Erythroblast (primary cell): ENCODE results near the gene PCYT2.
A peak's percentile ranks its signal among the peaks of the same experiment; 100 is the strongest.
"Not testable (repeated sequence)": the region's sequence is repeated elsewhere in the genome, so short reads cannot be mapped to it uniquely, and the experiment has no call there.

Experiments
- DNase-seq, 2 experiments: peaks; one replicate each; lab custom pipeline; 2025; lab: John Stamatoyannopoulos, UW
- GATA1 ChIP-seq: IDR thresholded peaks from 2 replicates; pipeline ENCODE4 v1.6.1; 2011; ENCODE audit warnings: low read depth, mild to moderate bottlenecking, control low read depth, low read length, moderate library complexity
- POLR2A ChIP-seq: IDR thresholded peaks from 2 replicates; pipeline ENCODE4 v1.6.1; 2011; ENCODE audit warnings: mild to moderate bottlenecking, low read length

The PCYT2 gene

DNA sequence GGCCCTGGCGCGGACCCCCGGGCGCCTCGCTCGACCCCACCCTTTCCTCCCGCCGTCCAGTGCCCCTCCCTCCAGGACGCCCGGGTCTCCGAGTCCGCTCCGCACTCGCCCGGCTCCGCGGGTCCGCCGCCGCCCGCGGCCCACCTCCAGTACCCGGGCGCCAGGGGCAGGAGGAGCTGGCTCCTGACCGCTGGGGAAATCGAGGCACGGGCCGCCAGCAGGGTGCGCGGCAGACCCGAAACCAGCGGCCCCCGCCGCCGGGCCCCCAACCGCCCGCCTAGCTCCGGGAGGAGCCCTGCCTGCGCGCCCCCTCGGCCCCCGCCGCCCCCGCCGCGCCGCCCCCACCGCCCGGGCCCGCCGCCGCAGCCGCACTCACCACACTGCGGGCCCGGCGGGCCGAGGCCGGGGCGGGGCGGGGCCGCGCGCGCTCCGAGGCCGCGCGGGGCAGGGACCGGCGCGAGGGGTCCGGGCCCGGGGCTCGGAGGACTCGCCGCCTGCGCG lies 16.0 kb upstream of the PCYT2 start:
- no peak for DNase-seq

DNA sequence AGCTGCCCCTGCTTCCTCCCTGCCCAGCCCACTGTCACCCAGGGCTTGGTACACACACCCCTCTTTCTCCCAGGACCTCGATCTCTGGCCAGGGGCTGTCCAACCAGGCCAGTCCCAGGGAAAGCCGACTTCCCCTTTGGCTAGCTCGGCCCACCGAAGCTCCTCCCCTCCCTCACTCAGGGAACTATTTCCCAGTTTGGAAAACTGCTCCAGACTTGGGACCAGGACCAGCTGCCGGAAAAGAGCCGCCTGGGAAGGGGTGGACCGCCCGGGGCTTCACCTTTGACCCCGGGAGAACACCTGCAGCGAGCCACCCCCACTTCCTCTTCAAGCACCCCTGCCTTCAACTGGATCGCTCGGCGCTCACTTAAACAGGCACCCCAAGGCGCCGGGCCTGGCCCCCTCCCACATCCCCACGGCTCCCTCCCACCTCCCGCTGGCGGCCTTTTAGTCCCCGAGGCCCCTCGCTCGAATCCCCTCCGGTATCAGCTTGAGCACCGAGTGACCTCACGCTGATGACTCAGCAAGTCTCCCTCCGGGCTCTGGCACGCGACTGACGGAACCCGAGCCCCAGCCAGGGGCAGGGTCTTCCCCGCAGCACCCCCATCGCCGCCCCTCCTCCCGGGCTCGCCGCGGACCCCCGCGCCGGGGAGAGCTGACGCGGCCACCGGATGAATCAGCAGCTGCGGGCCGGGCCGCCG lies 15.4 kb upstream of the PCYT2 start:
- peak; percentile 87 to 92 for DNase-seq
- TF ChIP-seq POLR2A = peak; percentile 37
- no peak for TF ChIP-seq GATA1

More for the DNA sequence above, 16.0 kb upstream of the PCYT2 start:
- TF ChIP-seq POLR2A (no peak), GATA1 (no peak)

DNA sequence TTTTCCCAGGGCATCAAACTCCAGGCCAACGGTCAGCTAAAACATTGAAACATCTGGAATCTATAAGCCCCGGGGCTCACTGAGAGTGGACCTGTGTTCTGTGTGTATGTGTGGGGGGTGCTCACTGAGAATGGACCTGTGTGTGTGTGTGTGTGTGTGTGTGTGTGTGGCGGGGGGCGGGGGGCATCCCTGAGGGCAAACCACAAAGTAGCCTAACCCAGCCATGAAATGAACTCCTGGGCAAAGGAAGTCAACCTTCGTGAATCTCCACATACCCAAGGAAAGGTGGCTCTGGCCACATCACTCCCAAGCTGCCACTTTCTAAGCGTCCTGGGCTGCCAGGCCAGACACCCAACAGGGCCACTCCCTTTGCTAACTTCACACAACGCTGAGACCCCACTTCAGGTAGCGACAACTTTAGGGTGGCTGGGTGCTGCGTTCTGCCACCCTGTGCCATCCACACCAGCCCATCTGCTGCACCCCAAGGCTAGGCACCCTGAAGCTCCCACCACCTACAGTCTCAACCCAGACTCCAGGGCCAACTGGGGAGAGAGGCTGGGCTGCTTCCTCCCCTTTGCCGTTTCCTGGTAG lies 14.8 kb upstream of the PCYT2 start:
- DNase-seq = no peak
- TF ChIP-seq POLR2A (no peak), GATA1 (no peak)

DNA sequence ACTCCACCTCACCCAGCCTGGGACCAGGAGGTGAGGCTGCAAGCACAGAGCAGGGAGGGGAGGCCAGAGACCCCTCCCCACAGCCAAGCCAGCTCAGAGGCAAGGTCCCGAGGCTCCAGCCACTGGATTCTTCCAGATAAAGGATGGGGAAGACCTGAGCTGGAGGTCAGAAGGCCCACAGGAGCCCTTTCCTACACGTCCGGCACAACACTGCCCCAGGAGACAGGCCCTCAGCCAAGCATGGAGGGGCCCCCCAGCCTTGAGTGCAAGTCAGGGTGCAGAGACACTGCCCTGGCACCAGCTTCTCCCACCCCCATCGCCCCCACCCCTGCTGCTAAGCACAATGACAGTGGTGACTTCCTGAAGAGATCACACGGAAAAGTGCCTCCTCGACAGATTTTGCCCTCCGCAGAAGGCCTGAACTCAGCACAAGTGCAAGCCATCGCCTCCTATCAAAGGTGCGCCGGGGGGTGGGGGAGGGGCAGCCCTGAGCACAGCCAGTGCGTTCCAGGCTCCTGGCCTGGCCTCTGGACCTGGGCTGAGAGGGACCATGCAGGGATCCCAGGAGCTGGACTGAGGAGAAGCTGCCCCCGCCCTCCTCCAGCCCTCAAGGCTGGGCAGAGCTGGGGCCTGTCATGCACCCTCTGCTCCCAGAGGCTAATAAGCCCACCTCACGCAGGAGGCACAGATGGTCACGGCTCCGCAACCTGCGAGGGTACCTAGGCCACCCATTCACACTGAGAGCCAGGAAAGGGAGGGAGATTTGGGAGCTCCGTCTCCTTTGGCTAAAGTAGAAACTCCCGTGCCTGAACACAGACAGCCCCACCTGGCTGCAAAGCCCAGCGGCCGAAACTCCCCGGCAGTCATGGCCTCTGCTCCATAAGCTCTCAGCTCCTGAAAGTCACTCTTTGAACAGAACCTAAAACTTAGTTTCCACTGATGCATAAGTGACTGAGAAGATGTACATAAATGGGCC lies 13.6 kb upstream of the PCYT2 start:
- TF ChIP-seq POLR2A (no peak), GATA1 (no peak)
- peak; percentile 39 to 56 for DNase-seq

DNA sequence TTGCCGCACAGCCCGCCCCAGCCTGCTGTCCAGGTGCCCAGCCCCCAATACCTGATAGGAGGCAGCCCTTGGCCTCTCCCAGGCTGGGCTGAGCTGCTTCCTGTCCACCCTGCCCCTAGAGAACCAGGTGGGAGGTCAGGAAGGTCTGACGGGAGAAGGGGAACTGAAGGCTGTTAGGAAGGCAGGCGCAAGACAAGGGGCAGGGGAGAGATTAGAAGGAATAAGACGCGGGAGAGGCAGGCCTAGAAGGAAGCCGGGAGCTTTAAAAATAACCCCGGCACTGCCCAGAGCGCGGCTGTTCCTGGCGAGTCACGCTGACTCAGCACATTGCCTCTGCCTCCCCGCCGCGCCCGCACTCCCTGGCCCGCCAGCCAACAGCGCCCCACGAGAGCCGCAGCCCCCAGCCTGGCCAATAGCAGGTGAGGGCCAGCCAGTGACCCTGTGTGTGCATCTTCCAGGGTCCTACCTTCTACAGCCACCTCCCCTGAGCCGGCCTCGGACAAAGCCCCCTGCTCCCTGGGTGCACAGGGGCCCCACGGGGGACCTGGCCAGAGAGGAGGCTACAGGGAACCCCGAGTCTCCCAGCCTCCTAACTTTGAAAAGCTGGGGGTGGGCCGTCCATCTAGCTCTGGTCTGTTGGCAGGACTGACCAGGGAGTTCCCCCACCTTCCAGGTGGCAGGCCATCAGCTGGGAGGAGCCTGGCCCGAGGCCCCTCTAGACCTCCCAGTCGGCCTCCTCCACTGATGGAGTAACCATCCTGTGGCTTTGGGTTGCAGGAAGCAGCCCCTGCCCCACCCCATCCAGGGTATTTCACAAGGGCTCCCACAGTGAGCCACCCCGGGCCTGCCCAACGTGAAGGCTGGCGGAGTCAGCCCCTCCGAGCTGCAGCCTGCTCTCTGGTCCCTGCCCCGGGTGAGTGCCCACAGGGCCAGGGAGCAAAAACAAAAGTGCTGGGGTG lies 12.4 kb upstream of the PCYT2 start:
- peak; percentile 93 to 96 for DNase-seq
- peak; percentile 52 for TF ChIP-seq POLR2A
- no peak for TF ChIP-seq GATA1

DNA sequence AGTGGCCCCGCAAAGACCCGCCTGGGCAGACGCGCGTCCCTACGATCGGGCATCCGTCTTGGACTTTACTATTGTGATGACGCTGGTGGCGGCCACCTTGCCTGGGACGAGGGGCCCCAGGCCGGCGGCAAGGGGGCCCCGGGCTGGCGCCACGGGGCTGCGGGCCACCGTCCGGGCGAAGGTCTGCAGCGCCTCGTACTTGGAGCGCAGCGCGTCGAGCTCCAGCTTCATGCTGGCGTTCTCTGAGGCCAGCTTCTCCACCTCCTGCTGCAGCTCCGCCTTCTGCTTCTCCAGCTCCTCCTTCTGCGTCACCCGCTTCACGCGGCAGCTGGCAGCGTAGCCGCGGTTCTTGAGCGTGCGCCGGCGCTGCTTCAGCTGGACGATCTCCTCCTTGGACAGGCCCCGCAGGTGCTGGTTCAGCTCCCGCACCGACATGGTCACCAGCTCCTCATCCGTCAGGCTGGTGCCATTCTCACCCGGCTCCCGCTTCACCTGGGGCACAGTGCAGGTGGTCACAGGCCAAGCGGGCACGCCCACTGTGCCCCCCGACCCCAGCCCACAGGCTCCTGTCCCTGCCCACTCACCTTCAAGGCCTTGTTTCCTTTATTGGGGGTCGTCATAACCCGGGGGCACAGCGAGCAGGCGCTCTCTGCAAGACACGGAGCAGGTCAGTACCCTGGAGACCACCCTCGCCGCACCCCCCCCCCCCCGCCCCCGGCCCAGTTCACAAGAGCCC lies 11.5 kb upstream of the PCYT2 start:
- no peak for TF ChIP-seq GATA1
- DNase-seq = peak; percentile 26 to 45

DNA sequence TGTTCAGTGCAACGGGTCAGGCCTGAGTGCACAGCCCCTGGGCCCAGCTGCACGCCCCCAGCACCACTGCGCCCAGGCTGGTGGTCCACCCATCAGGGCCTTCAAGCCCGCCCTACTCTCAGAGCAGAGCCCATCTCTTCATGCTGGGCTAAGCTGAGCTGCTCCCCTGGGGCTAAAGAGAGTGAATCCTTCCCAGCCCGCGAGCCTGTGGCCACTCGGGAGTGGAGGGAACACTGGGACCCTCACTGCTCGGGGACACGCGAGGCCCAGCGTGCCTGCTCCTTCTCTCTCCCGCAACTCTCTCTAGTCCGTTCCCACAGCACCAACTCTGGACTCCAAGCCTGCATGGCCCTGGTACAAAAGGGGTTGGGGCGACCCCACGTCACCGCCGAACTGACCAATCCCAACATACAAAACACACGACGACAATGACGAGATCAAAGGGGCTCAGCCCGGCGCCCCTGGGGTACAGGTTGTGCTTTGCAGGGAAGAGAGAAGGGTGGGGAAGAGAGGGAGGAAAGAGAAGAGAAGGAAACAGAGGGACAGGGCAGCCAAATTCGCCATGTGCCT lies 10.9 kb upstream of the PCYT2 start:
- TF ChIP-seq POLR2A = no peak
- no peak for TF ChIP-seq GATA1
- DNase-seq = no peak

DNA sequence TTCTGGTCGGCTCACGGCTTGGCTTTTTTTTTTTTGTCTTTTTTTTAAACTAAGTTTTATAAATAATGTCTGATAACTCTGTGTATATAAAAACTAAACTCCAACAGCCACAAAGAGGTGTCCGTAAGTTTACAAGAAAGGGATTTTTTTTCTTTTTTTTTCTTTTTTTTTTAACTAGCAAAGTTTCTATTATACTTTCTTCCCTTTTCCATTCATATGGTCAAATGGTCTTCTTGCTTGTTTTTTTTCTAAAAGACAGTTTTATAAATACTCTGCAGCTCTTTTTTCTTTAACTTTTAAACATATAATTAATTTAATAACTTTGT lies 10.3 kb upstream of the PCYT2 start:
- DNase-seq = no peak
- TF ChIP-seq GATA1 (no peak), POLR2A (no peak)

DNA sequence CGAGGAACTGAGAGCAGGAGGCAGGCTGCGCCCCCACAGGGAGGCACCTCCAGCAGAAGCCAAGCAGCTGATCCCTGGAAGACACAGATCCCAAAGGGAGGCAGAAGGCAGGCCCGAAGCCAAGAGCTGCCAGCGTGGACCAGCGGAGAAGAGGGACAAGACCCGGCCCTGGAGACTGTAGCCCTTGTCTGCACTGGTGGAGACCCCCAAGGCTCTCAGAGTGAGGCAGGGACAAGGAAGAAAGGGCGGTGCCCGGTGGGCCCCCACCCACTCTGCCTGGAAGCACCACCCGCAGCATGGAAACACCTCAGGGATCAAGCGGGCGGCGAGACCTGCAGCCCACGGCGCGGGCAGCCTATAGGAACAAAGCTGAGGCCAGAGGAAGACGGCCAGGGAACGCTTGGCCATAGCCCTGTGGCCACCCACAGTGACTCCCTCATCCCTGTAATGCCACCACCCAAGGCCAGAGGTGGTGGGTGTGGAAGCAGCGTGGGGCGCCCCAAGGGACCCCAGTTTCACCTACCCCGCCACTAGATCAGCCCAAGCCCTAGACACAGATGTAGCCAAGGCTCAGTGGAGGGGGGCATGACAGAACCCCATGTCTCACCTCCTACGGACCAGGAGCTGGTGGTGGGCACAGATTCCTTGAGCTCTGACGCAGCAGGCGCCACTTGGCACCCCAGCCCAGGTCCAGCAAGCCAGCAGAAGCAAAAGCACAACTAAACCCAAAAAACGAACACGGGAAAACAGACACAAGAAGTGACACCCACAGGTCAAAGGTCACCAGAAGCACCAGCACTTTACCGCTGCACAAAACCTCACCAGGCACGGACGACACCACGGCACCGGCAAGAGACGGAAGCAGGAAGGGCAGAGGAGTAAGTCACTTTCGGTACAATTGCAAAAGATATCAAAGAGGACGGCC lies 9.7 kb upstream of the PCYT2 start:
- TF ChIP-seq GATA1 (no peak), POLR2A (no peak)

DNA sequence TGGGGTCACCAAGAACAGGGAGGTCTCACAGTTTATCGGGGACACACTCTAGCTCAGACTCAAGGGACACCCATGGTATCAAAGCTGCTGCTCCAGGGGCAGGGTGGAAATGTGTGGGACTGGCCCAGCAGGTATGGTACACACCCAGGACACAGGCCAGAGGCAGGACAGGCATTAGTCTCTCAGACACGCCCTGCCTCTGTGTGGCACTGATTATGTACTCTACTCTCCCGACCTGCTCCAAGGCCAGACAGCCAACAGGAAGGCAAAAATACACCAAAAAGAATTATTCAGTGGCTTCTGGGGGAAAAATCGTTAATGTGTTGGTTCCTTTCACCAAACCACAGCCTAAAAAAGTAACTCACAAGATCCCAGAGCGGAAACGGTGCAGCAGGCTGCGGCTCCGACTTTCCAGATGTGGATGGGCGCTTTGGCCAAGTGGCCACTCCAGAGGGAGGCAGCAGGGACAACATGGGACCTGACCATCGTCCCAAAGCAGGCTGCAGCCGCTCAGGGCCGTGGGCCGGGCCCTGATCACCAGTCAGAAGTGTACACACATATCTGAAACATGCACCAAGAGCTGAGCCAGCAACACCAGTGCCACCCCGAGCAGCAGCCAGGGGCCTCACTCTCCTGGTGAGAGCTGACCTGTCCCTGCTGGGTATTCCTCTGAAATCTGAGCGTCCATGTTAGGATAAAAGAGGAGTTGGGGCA lies 7.8 kb upstream of the PCYT2 start:
- TF ChIP-seq POLR2A (no peak), GATA1 (no peak)
- DNase-seq = peak; percentile 50 to 61

More for the DNA sequence above, 9.7 kb upstream of the PCYT2 start:
- no peak for DNase-seq

DNA sequence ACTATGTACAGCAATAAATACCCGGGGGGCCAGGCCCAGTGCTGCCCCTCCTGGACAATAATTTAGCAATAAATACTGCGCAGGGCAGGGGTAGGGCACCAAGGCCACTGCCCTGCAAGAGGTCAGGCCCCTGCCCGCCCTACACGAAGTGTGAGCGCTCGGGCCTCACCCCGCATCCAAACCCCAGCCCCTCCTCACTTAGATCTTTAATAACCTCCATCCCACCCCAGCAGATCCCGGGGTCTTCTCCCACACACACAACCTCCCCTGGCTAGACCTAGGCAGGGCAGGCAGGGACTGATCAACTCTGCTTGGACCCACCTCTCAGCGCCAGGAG lies 7.1 kb upstream of the PCYT2 start:
- DNase-seq = not testable (repeated sequence)
